Mucosa of descending colon (tissue), 3 donors: ENCODE measurements around the gene CCL23. TPM values are rescaled to one million over a fixed set of nuclear protein-coding genes. Genes with fewer than 3 reads are reported as not detected.
A peak's percentile ranks its signal among the peaks of the same experiment; 100 is the strongest.

Experiments used
- ATAC-seq: fragments of 200-7000 bp; cut with Tn5 transposase; one replicate; pipeline ENCODE4 v1.9.1; 2020; ENCODE audit warnings: mild to moderate bottlenecking, moderate library complexity
- DNase-seq, 3 donors: peaks; one replicate each; pipeline ENCODE4 v3.0.0-alpha.2; 2020
- H3K36me3 ChIP-seq: fragments of 200-600 bp; one replicate; pipeline ENCODE4 v1.8.0; 2021; ENCODE audit warnings: low read depth, mild to moderate bottlenecking
- H3K4me1 ChIP-seq: fragments of 200-600 bp; one replicate; pipeline ENCODE4 v1.8.0; 2021; ENCODE audit warnings: low read depth, mild to moderate bottlenecking
- H3K4me3 ChIP-seq: fragments of 200-600 bp; one replicate; pipeline ENCODE4 v1.8.0; 2021; ENCODE audit warnings: mild to moderate bottlenecking
- H3K9me3 ChIP-seq: fragments of 200-600 bp; one replicate; pipeline ENCODE4 v1.8.0; 2021; ENCODE audit warnings: mild to moderate bottlenecking
- intact Hi-C, 2 donors: fragments of 100-400 bp; cut with DNase I in 1 of 2; cut with micrococcal nuclease in 1 of 2; formaldehyde crosslinking; loops; one replicate each; pipeline versions ENCODE4 v1.11.0 to v1.11.1; 2022; cut with DNase I, micrococcal nuclease
- long read RNA-seq, 2 donors: library from polyadenylated mRNA; unstranded; transcript quantifications; one replicate each; pipeline ENCODE4 v2.0.0, GENCODE V29; 2019 to 2021
- total RNA-seq, 3 donors: library from RNA; stranded (reverse); fragmentation: NEBNext Ultra II Directional in 2 of 3; extraction: Animal tissue kit (Norgen Biotek cat#: 25700) in 2 of 3; gene quantifications; one replicate each; pipeline versions ENCODE4 v1.2.1 to v1.2.4, GENCODE V29; 2021 to 2023
- TF ChIP-seq, protein P1 (sequence below): fragments of 200-600 bp; IDR thresholded peaks from one replicate; pipeline ENCODE4 v1.8.0; 2022; ENCODE audit warnings: antibody characterized with exemption, mild to moderate bottlenecking
- donor health status: DM: no; HTN: no; CAD: no; lungs with moderate emphysema.
- donor health status: DM: no; HTN: no; CAD: no.
- donor health status: DM: no; HTN: yes; CAD: no.

CCL23 gene
- total RNA-seq = 1 to 10 TPM; 1.3 to 5.2 (median 3.3) TPM
- long read RNA-seq, donor 1 = 0 reads
- long read RNA-seq, donor 2, partial matches to known transcripts = 0 of 5 reads
- long read RNA-seq, donor 2, other reads (novel, unspliced or antisense) = 1 of 5 reads

- no peak for DNase-seq
- peak; percentile 34 for ATAC-seq
- no peaks in the 10 kb centered on the region for H3K9me3 ChIP-seq
- TF ChIP-seq, protein P1, sequence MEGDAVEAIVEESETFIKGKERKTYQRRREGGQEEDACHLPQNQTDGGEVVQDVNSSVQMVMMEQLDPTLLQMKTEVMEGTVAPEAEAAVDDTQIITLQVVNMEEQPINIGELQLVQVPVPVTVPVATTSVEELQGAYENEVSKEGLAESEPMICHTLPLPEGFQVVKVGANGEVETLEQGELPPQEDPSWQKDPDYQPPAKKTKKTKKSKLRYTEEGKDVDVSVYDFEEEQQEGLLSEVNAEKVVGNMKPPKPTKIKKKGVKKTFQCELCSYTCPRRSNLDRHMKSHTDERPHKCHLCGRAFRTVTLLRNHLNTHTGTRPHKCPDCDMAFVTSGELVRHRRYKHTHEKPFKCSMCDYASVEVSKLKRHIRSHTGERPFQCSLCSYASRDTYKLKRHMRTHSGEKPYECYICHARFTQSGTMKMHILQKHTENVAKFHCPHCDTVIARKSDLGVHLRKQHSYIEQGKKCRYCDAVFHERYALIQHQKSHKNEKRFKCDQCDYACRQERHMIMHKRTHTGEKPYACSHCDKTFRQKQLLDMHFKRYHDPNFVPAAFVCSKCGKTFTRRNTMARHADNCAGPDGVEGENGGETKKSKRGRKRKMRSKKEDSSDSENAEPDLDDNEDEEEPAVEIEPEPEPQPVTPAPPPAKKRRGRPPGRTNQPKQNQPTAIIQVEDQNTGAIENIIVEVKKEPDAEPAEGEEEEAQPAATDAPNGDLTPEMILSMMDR = no peak
- H3K36me3 ChIP-seq = no peaks in the 10 kb centered on the region
- H3K4me3 ChIP-seq = no peak within 1 kb of the TSS
- no peaks in the 10 kb centered on the region for H3K4me1 ChIP-seq
- intact Hi-C loops = no loop called here
These were observed at the start of gene CCL23 for GRCh38 chr17:36017799-36018198. CCL23 (minus strand) TSS chr17:36017972; CDS start chr17:36017897, 75 bp downstream.

DNA sequence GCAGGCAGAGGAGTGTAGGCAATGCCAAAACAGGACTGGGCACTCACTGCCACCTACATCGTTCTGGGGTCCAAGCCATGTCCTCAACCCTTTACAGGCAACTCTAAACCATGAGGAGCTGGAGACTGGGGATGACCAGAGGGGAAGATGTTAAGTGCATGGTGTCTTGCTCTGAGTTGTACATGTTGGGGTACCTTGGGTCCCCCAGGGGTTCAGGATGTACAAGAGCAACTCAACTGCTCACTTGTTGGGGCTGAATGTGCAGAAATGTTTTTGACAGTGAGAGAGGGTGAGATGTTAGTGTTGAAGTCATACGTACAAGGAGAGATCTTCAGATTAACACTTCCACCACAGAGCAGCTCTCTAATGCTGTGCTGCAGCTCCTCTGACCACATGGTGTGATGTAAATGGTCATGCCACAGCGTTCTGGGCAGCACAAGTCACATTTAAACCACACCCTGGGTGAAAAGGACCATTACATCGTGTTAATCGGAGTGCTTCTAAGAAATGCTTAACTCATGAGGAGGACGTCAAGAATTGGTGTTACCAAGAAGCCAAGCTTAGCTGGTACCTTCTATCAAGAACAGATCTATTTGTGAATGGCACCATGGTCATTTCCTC, 48.7 kb upstream of the CCL23 start:
- TF ChIP-seq, protein P1 = no peak
- ATAC-seq (peak; percentile 73), DNase-seq (no peak)
- Histone ChIP-seq H3K4me1 (no peaks in the 10 kb centered on the region), H3K36me3 (no peaks in the 10 kb centered on the region), H3K4me3 (no peak overlapping the region), H3K9me3 (no peaks in the 10 kb centered on the region)
- intact Hi-C loops = no loop called here

- intact Hi-C loops = no loop called here
- no peaks in the 10 kb centered on the region for H3K36me3 ChIP-seq
- H3K4me1 ChIP-seq = no peaks in the 10 kb centered on the region
- ATAC-seq = no peak
- H3K9me3 ChIP-seq = no peaks in the 10 kb centered on the region
- no peak within 1 kb of the TSS for H3K4me3 ChIP-seq
- DNase-seq = no peak
- TF ChIP-seq, protein P1 = no peak
These were observed 46.2 kb upstream of the CCL23 start, which contains the start of gene CCL18 for GRCh38 chr17:36063786-36064541. CCL18 (plus strand) TSS chr17:36064272; CDS start chr17:36064343, 71 bp downstream.

DNA sequence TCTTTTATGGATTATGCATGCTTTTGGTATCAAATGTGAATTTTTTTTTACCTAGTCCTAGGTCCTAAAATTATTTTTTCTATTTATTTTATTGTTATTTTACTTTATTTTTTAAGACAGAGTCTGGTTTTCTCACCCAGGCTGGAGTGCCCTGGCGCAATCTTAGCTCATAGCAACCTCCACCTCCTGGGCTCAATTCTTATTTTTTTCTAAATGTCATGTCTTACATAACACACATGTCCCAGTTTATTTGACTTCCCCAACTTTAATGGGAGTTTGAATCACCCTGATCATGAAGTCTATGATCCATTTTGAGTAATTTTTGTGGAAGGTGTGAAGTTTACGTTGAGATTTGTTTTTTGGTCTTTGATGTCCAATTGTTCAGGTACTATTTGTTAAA, 43.0 kb upstream of the CCL23 start:
- Histone ChIP-seq H3K4me1 (no peaks in the 10 kb centered on the region), H3K36me3 (no peaks in the 10 kb centered on the region), H3K4me3 (no peak overlapping the region), H3K9me3 (no peaks in the 10 kb centered on the region)
- DNase-seq = no peak
- no peak for ATAC-seq
- TF ChIP-seq, protein P1 = no peak
- intact Hi-C loops = no loop called here

GRCh38 chr17:36059406-36059805, 41.6 kb upstream of the CCL23 start:
- Histone ChIP-seq H3K9me3 (no peaks in the 10 kb centered on the region), H3K36me3 (no peaks in the 10 kb centered on the region), H3K4me3 (no peak overlapping the region), H3K4me1 (no peaks in the 10 kb centered on the region)
- DNase-seq = no peak
- ATAC-seq = no peak
- intact Hi-C loops = no loop called here
- TF ChIP-seq, protein P1 = no peak
